DMS153 treated with DMSO at 0.1 percent for 48 hours (cell line): Measurements from ENCODE around the gene APC2.

Experiments
- DNase-seq: peaks from one replicate; lab custom pipeline; 2025; ENCODE audit not compliant: unreplicated experiment; lab: John Stamatoyannopoulos, UW

APC2 gene

GRCh38 chr19:1465191-1466016 lies 15.5 kb downstream of the APC2 start:
- no peak for DNase-seq

- DNase-seq, result no peak
These were observed 16.1 kb downstream of the APC2 start for GRCh38 chr19:1466018-1466460.

DNA sequence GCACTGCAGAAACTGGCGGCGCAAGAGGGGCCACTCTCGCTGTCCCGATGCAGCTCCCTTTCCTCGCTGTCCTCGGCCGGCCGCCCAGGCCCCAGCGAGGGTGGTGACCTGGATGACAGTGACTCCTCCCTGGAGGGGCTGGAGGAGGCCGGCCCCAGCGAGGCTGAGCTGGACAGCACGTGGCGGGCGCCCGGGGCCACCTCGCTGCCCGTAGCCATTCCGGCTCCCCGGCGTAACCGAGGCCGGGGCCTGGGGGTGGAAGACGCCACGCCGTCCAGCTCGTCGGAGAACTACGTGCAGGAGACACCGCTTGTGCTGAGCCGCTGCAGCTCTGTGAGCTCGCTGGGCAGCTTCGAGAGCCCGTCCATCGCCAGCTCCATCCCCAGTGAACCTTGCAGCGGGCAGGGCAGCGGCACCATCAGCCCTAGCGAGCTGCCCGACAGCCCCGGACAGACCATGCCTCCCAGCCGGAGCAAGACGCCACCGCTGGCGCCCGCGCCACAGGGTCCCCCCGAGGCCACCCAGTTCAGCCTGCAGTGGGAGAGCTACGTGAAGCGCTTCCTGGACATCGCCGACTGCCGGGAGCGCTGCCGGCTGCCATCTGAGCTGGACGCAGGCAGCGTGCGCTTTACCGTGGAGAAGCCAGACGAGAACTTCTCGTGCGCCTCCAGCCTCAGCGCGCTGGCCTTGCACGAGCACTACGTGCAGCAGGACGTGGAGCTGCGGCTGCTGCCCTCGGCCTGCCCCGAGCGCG lies 16.7 kb downstream of the APC2 start:
- no peak for DNase-seq

- no peak for DNase-seq
These were observed 17.2 kb downstream of the APC2 start for GRCh38 chr19:1467215-1467489.

DNA sequence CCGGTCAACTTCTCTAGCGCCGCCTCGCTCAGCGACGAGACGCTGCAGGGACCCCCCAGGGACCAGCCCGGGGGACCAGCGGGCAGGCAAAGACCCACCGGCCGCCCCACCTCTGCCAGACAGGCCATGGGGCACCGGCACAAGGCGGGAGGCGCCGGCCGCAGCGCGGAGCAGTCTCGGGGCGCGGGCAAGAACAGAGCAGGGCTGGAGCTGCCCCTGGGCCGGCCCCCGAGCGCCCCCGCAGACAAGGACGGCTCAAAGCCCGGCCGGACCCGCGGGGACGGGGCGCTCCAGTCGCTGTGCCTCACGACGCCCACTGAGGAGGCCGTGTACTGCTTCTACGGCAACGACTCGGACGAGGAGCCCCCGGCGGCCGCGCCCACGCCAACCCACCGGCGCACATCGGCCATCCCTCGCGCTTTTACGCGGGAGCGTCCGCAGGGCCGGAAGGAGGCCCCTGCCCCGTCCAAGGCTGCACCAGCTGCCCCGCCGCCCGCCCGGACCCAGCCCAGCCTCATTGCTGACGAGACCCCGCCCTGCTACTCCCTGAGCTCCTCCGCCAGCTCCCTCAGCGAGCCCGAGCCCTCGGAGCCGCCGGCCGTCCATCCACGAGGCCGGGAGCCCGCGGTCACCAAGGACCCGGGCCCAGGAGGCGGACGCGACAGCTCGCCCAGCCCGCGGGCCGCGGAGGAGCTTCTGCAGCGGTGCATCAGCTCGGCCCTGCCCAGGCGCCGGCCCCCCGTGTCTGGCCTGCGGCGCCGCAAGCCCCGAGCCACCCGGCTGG lies 17.8 kb downstream of the APC2 start:
- DNase-seq, result no peak

DNA sequence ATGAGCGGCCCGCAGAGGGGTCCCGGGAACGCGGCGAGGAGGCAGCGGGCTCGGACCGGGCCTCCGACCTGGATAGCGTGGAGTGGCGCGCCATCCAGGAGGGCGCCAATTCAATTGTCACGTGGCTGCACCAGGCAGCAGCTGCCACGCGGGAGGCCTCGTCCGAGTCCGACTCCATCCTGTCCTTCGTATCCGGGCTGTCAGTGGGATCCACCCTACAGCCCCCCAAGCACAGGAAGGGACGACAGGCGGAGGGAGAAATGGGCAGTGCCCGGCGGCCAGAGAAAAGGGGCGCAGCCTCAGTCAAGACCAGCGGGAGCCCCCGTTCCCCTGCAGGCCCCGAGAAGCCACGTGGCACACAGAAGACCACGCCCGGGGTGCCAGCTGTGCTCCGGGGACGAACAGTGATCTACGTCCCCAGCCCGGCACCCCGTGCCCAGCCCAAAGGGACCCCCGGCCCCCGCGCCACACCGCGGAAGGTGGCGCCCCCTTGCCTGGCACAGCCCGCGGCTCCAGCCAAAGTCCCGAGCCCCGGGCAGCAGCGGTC lies 18.4 kb downstream of the APC2 start:
- DNase-seq, result no peak

DNA sequence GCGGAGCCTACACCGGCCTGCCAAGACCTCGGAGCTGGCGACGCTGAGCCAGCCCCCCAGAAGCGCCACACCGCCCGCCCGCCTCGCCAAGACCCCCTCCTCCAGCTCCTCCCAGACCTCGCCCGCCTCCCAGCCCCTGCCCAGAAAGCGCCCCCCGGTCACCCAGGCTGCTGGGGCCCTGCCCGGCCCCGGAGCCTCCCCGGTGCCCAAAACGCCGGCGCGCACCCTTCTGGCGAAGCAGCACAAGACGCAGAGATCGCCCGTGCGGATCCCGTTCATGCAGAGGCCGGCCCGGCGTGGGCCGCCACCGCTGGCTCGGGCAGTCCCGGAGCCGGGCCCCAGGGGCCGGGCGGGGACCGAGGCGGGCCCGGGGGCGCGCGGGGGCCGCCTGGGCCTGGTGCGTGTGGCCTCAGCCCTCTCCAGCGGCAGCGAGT lies 18.9 kb downstream of the APC2 start:
- no peak for DNase-seq

DNA sequence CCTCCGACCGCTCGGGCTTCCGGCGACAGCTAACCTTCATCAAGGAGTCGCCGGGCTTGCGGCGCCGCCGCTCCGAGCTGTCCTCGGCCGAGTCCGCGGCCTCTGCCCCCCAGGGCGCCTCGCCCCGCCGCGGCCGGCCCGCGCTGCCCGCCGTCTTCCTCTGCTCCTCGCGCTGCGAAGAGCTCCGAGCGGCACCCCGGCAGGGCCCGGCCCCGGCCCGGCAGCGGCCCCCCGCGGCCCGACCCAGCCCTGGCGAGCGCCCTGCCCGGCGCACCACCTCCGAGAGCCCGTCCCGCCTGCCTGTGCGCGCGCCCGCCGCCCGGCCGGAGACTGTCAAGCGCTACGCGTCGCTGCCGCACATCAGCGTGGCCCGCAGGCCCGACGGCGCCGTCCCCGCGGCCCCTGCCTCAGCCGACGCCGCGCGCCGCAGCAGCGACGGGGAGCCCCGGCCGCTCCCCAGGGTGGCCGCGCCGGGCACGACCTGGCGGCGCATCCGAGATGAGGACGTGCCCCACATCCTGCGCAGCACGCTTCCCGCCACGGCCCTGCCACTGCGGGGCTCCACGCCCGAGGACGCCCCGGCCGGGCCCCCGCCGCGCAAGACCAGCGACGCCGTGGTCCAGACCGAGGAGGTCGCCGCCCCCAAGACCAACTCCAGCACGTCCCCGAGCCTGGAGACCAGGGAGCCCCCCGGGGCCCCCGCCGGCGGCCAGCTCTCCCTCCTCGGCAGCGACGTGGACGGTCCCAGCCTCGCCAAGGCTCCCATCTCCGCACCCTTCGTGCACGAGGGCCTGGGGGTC lies 19.5 kb downstream of the APC2 start:
- DNase-seq, result no peak

GRCh38 chr19:1470055-1470304 lies 20.1 kb downstream of the APC2 start:
- no peak for DNase-seq

DNA sequence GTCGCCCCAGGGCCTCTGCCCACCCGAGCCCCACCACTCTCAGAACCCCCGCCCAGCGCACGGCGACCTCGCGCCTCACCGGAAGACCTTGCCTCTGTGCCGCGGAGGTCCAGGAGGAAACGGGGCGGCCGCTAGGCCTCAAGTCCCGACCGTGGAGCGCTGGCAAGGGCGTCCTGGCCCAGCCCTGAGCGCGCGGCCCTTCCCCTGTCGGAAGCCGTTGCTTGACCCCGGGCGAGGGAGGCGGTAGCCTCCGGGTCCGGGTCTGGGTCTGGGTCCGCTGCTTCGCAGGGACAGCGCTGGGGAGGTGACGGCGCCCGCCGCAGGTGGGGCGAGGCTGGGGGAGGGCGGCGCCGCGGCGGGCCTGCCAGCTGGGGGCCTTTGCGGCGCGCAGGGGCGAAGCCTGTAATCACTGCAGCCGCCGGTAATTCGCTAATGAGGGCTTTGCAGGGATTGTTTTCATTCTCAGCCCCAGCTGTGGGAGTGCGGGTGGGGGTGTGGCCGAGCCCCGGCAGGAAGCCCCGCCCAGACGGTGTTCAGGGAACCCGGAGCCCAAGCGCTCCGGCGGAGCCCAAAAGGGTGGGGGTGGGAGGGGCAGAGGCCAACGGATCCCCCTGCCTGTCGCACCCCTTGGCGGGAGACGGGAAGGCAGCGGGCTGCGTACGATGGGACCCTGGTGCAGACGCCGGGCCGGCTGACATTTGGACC lies 20.5 kb downstream of the APC2 start:
- DNase-seq, result no peak

GRCh38 chr19:1471010-1471514 lies 21.1 kb downstream of the APC2 start:
- DNase-seq, result no peak

- DNase-seq, result no peak
These were observed 21.7 kb downstream of the APC2 start for GRCh38 chr19:1471515-1472160.

DNA sequence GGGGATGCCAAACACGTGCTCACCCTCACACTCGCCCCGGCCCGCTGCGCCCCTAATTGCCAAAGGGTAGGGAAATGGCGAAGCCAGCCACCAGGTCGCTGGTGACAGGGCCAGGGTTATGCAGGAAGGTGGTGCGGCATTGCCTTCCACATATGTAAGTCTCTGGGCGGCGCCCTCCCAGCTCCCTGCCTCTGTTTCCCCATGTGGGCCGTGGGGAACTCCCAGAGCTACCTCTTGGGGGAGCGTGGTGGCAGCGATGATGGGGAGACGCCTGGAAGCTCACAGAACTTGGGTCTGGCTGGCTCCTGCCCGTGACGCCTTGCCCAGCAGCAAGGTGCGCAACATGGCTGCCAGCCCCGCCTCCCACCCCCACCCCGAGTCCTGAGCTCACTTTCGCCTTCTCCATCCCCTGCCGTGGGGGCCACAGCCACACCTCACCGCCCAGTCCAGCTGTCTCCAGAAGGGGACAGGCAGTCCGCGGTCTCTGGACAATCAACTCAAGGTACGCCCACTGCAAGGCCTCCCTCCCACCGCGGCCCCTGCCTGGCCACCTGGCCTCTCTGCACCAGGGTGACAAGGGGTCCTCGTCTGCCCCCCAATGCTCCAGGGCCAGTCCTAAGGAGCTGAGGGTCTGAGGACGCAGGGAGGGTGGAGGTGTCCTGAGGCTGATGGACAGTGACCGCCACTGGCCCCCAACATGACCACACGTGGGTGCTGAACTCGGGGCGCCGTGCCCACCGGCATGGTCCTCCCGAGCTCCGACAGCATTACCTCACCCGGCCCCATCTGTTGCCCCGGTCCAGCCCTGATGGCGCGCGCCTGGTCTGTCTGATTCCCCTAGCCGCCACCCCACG lies 22.5 kb downstream of the APC2 start:
- no peak for DNase-seq

DNA sequence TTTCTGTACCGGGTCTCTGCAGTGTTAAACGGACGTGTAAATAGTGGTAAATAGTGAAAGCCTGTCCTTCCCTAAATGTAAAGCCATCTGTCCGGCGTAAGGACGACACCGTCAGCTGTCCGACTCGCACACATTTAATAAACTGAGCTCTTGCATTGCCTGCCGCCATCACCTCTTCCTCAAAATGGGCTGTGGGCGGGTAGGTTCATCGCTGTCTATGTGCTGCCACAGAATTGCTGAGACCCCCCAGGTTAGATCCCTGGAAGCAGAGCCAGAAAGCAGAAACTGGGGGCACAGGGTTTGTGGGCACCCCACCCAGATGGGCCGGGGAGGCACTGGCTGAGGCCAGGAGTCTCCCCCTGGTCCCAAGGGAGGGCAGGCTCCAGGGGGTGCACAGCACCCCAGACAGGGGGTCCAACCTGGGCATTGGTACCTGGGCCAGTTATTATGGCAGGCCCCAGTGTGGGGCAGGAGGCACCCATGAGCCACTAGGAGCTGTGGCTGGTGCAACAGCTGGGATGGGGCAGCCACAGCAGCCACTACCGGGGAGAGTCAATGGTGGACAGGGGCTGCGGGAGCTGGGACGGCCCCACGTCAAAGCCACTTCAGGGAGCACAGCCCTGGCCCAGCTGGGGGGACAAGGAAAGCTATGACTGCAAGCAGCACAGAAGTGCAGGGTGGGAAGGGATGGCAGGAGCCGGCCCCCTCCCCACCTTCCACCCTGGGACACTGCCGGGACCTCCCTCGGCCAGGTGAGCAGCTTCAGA lies 23.3 kb downstream of the APC2 start:
- DNase-seq, result no peak

DNA sequence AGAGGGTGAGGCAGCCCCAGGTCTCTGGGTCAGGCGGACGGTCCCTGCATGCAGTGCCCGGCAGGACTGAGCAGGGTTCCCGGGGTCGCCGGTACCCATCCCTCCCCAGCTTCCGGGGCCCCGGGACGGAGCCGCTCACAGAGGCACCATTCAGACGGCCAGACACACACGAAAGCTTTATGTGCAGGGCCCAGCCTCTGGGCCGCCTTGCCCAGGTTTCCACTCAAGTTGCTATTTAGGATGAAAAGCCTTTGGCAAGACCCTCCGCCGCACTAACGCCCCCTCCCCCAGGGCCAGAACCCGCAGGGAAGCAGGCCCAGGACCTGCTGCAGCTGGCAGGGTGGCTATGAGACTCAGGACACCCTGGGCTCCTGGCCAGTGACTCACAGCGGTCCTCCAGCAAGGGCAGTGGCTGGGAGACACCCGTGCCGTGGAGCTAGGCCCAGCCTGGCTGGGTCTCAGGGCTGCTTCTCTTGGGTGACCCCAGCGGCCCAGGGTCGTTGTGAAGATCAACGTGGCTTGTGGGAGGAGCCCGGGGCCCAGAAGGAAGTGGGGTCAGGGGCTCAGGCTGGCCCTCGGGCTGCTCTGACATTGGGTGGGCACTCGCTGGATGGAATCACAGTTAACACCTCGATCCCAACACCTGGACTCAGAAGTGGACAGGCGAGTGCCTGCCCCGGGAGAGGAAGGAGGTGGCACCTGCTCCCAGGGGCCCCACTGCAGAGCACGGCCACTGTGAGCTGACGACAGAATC lies 24.3 kb downstream of the APC2 start:
- DNase-seq, result no peak

DNA sequence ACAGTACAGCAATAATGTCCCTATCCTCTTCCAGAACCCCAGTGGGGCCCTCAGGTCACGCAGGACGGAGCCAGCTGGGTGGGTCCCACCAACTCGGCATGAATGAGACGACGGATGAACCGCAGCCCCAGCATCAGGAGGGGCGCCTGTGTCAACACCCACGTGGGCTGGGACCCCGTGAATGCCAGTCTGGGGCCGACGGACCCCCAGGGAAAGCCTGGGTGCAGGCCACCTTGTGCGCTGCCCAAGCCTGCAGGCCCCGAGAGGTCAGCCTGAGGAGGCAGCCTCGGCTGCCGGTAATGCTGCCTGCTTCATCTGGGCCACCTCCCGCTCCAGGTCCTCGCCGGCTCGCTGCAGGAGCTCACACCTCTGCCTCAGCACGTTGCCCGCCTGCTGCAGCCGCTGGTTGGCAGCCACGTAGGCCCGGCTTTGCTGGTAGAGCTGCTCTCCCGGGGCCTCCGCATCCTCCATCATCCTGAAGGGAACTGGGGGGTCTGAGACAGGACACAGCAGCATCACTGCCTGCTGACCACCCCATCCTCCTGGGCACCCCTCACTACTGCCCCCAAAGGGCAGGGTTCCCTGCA lies 24.9 kb downstream of the APC2 start:
- no peak for DNase-seq
